H1 (cell line): ENCODE measurements around the gene RAB40A.

ENCODE experiments used
- BRCA1 ChIP-seq: IDR thresholded peaks from 2 replicates; pipeline ENCODE4 v1.6.1; 2012; ENCODE audit warnings: low read depth, low read length, improper control_type of control experiment
- GABPA ChIP-seq: IDR thresholded peaks from 2 replicates; pipeline ENCODE4 v1.6.1; 2011; ENCODE audit warnings: mild to moderate bottlenecking, low read length, moderate library complexity, borderline replicate concordance; ENCODE audit not compliant: insufficient read depth
- JUND ChIP-seq: IDR thresholded peaks from 2 replicates; pipeline ENCODE4 v1.6.1; 2011; ENCODE audit warnings: mild to moderate bottlenecking, improper control_type of control experiment, low read length
- MAFK ChIP-seq: IDR thresholded peaks from 2 replicates; pipeline ENCODE4 v1.6.1; 2012; ENCODE audit warnings: low read depth, mild to moderate bottlenecking, improper control_type of control experiment, low read length
- NRF1 ChIP-seq: IDR thresholded peaks from 2 replicates; pipeline ENCODE4 v1.6.1; 2011; ENCODE audit warnings: mild to moderate bottlenecking, low read depth, low read length, improper control_type of control experiment
- PHF8 ChIP-seq: fragments of 200-600 bp; sonication (generic); conservative IDR thresholded peaks from 2 replicates; pipeline ENCODE4 v1.7.1; 2012; ENCODE audit warnings: low read depth, mild to moderate bottlenecking, inconsistent platforms, low read length, moderate library complexity
- POLR2A ChIP-seq, 2 experiments: IDR thresholded peaks; 1 replicate in 1 of 2; 2 replicates in 1 of 2; pipeline ENCODE4 v1.6.1; 2011; ENCODE audit warnings: low read depth in 2 of 2, low read length in 2 of 2, mild to moderate bottlenecking in 2 of 2; ENCODE audit errors: control extremely low read depth in 1 of 2
- RNF2 ChIP-seq: fragments of 200-900, 300-1000 bp; sonication (generic); IDR thresholded peaks from 2 replicates; pipeline ENCODE4 v1.7.1; 2016; ENCODE audit warnings: borderline replicate concordance, low read depth, mild to moderate bottlenecking, antibody characterized with exemption, low read length; ENCODE audit not compliant: poor library complexity, severe bottlenecking; ENCODE audit errors: missing control alignments
- SAP30 ChIP-seq: fragments of 300-600 bp; sonication (generic); IDR thresholded peaks from 2 replicates; pipeline ENCODE4 v1.7.1; 2012; ENCODE audit warnings: low read length, moderate library complexity, mild to moderate bottlenecking, inconsistent platforms; ENCODE audit not compliant: insufficient read depth, insufficient replicate concordance
- SIN3A ChIP-seq, 2 experiments: IDR thresholded peaks in 1 of 2; conservative IDR thresholded peaks in 1 of 2; 2 replicates each; pipeline ENCODE4 v1.6.1; 2011 to 2012; ENCODE audit warnings: low read length in 2 of 2, improper control_type of control experiment in 1 of 2, low read depth in 1 of 2, mild to moderate bottlenecking in 1 of 2
- TF ChIP-seq, protein P1 (sequence below), 3 experiments: IDR thresholded peaks; 1 replicate in 2 of 3; 2 replicates in 1 of 3; pipeline versions ENCODE4 v1.5.1 to v1.6.1; 2011; ENCODE audit warnings: low read length in 3 of 3, mild to moderate bottlenecking in 3 of 3, inconsistent platforms in 2 of 3, low read depth in 1 of 3, moderate library complexity in 1 of 3; ENCODE audit not compliant: insufficient read depth in 1 of 3; ENCODE audit errors: control extremely low read depth in 1 of 3
- TF ChIP-seq, protein P2 (sequence below): IDR thresholded peaks from 2 replicates; pipeline ENCODE4 v1.6.1; 2012; ENCODE audit warnings: inconsistent platforms
- TF ChIP-seq, protein P3 (sequence below): IDR thresholded peaks from 2 replicates; pipeline ENCODE4 v1.6.1; 2012; ENCODE audit warnings: inconsistent platforms
- TF ChIP-seq, protein P4 (sequence below): IDR thresholded peaks from 2 replicates; pipeline ENCODE4 v1.6.1; 2011; ENCODE audit warnings: low read length, improper control_type of control experiment

DNA sequence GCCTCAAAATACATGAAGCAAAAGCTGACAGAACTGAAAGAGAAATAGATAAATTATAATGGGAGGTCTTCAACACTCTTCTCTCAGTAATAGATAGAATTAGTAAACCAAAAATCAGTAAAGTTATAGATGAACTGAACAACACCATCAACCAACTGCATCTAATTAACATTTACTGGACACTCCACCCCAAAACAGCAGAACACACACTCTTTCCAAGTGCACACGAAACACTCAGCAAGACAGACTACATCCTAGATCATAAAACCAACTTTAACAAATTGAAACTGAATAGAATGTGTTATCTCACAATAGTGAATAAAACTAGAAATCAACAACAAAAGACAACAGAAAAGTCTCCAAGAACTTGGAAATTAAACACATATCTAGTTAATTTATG lies 41.0 kb upstream of the RAB40A start:
- TF ChIP-seq, protein P1, sequence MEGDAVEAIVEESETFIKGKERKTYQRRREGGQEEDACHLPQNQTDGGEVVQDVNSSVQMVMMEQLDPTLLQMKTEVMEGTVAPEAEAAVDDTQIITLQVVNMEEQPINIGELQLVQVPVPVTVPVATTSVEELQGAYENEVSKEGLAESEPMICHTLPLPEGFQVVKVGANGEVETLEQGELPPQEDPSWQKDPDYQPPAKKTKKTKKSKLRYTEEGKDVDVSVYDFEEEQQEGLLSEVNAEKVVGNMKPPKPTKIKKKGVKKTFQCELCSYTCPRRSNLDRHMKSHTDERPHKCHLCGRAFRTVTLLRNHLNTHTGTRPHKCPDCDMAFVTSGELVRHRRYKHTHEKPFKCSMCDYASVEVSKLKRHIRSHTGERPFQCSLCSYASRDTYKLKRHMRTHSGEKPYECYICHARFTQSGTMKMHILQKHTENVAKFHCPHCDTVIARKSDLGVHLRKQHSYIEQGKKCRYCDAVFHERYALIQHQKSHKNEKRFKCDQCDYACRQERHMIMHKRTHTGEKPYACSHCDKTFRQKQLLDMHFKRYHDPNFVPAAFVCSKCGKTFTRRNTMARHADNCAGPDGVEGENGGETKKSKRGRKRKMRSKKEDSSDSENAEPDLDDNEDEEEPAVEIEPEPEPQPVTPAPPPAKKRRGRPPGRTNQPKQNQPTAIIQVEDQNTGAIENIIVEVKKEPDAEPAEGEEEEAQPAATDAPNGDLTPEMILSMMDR (IDR thresholded peaks at IDR 0.05; ENCODE audit: control extremely low read depth in 1 of 3, insufficient read depth in 1 of 3, low read depth in 1 of 3, low read length in 3 of 3), result no peak
- TF ChIP-seq SIN3A (conservative IDR thresholded peaks at IDR 0.05 in 1 of 2, IDR thresholded peaks at IDR 0.05 in 1 of 2; ENCODE audit: low read depth in 1 of 2, low read length in 2 of 2) (no peak), JUND (no peak), BRCA1 (no peak), GABPA (no peak), POLR2A (IDR thresholded peaks at IDR 0.05; ENCODE audit: control extremely low read depth in 1 of 2, low read depth in 2 of 2, low read length in 2 of 2) (no peak), SAP30 (no peak), PHF8 (no peak), NRF1 (no peak), RNF2 (no peak), MAFK (no peak)
- TF ChIP-seq, protein P2, sequence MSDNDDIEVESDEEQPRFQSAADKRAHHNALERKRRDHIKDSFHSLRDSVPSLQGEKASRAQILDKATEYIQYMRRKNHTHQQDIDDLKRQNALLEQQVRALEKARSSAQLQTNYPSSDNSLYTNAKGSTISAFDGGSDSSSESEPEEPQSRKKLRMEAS, result no peak
- TF ChIP-seq, protein P3, sequence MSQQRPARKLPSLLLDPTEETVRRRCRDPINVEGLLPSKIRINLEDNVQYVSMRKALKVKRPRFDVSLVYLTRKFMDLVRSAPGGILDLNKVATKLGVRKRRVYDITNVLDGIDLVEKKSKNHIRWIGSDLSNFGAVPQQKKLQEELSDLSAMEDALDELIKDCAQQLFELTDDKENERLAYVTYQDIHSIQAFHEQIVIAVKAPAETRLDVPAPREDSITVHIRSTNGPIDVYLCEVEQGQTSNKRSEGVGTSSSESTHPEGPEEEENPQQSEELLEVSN, result no peak
- TF ChIP-seq, protein P4, sequence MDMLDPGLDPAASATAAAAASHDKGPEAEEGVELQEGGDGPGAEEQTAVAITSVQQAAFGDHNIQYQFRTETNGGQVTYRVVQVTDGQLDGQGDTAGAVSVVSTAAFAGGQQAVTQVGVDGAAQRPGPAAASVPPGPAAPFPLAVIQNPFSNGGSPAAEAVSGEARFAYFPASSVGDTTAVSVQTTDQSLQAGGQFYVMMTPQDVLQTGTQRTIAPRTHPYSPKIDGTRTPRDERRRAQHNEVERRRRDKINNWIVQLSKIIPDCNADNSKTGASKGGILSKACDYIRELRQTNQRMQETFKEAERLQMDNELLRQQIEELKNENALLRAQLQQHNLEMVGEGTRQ, result no peak
